Muscle of arm (tissue), 12 donors: ENCODE results near the gene METTL26. TPM values are rescaled to one million over a fixed set of nuclear protein-coding genes. Genes with fewer than 3 reads are reported as not detected.

Experiments used
- DNase-seq: peaks from one replicate; pipeline ENCODE4 v3.0.0-alpha.2; 2013
- polyA plus RNA-seq, 12 donors: library from polyadenylated mRNA; unstranded; fragments of 120-200 nt; gene quantifications; one replicate each; pipeline ENCODE4 v1.2.1, GENCODE V29; 2013; ENCODE audit not compliant: insufficient read length in 12 of 12

METTL26 gene
- polyA plus RNA-seq, 12 donors = 28.9 to 48.1 (median 35.5) TPM; not detected in 1

- DNase-seq = no peak
These were observed 6.3 kb upstream of the METTL26 start for GRCh38 chr16:642189-643049.

GRCh38 chr16:641326-642188 lies 5.5 kb upstream of the METTL26 start, which contains the start of gene MCRIP2:
Gene MCRIP2 (plus strand): TSS chr16:641828. CDS start chr16:641992, 164 bp downstream.
- DNase-seq = no peak

GRCh38 chr16:640614-641013 lies 4.5 kb upstream of the METTL26 start:
- no peak for DNase-seq

GRCh38 chr16:638836-639235 lies 2.7 kb upstream of the METTL26 start:
- DNase-seq = no peak

- no peak for DNase-seq
These were observed 2.0 kb upstream of the METTL26 start for GRCh38 chr16:638034-638543.

- DNase-seq = no peak
These were observed 1.2 kb upstream of the METTL26 start for GRCh38 chr16:637081-638018.

GRCh38 chr16:635573-636205 lies 416 bp downstream of the METTL26 start:
- no peak for DNase-seq

- no peak for DNase-seq
These were observed 1.1 kb downstream of the METTL26 start for GRCh38 chr16:634996-635395.

GRCh38 chr16:634051-634670 lies 1.9 kb downstream of the METTL26 start:
- no peak for DNase-seq

- DNase-seq = no peak
These were observed 2.6 kb downstream of the METTL26 start for GRCh38 chr16:633336-634050.

- DNase-seq = no peak
These were observed 3.4 kb downstream of the METTL26 start for GRCh38 chr16:632486-633335.

- no peak for DNase-seq
These were observed 4.2 kb downstream of the METTL26 start for GRCh38 chr16:631808-632358.

- DNase-seq = no peak
These were observed 5.2 kb downstream of the METTL26 start, which contains the start of gene WFIKKN1 for GRCh38 chr16:630815-631405. Gene WFIKKN1 (plus strand): TSS chr16:630985. CDS start chr16:631254, 269 bp downstream.

GRCh38 chr16:630249-630814 lies 5.8 kb downstream of the METTL26 start:
- no peak for DNase-seq

- no peak for DNase-seq
These were observed 6.3 kb downstream of the METTL26 start for GRCh38 chr16:629833-630248.

GRCh38 chr16:629185-629832 lies 6.8 kb downstream of the METTL26 start:
- DNase-seq = no peak
